GM19193 (cell line): ENCODE results near the gene ZCCHC4.

Source experiments
- POLR2A ChIP-seq: IDR thresholded peaks from 4 replicates; pipeline ENCODE4 v1.6.1; 2011; ENCODE audit not compliant: insufficient read depth, insufficient read length; ENCODE audit errors: extremely low read depth

ZCCHC4 gene

DNA sequence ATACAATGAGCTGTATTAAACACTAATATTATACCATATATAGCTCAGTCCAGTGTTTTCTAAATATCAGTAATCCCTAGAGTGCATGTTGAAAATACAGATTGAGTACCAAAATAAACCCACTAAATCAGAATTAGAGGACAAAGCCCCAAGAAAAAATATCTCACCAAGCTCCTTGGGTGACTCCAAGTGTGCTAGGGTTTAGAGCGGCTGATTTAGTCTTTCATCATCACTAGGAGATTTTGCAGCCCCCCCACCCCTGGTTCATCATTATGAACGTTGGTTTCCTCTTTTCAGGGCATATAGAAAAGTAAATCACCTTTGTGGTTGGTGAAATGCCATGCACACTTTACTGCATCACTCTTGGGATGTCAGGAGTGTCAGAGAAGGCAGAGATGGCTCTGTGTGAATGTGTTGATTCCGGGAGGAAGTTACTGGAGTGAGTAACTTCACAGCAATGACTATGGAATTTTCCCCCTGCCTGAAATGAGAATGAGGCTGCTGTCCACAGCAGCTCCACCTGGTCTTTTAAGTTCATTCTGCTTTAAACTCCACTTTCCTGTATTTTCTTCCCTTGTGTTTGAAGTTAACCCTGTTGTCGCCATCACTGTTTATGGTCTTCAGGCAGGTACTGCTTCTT is 39.3 kb downstream of the ZCCHC4 start:
- TF ChIP-seq POLR2A, result no peak

- TF ChIP-seq POLR2A, result no peak
Measured at GRCh38 chr4:25356068-25356467, 43.5 kb downstream of the ZCCHC4 start.

GRCh38 chr4:25358515-25359275 is 46.1 kb downstream of the ZCCHC4 start:
- no peak for TF ChIP-seq POLR2A

DNA sequence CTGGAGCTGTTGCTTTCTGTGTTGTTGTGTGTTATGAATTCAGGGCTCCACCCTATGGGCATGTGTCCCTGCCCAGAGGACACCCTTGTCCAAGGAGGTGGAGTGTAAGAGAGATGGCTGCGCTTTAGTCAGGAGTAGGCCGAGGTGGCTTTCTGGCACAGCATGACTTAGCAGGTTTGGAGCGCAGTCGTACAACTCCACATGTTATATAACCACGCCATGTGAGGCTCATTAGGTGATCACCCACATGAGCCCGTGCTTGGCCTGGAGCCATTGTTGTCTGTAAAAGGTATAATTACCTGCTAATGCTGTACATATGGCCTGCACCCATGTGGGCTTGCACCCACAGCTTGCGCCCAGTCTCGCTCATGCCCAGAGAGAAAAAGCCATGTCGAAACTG is 48.7 kb downstream of the ZCCHC4 start:
- TF ChIP-seq POLR2A, result no peak

- TF ChIP-seq POLR2A, result no peak
Measured at GRCh38 chr4:25367004-25367621, 54.5 kb downstream of the ZCCHC4 start.

GRCh38 chr4:25367877-25368276 is 55.3 kb downstream of the ZCCHC4 start:
- no peak for TF ChIP-seq POLR2A

DNA sequence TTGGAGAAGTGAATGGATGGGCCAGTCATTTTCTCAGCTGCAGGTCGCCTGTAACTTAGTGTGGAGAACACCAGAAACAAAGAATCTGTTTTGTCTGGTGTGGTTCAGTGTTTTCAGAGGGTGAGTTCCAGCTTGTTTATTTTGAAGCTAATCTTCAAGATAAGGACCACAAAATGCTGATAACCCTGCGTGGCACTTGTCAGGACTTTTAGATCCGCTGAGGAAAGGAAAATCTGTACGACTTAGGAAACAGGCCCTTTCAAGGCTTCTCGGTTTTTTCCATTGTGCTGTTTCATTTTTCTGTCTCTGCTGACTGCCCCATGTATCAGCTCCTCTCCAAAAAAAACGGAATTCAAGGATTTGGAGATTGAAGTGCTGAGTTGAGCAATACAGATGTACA is 55.7 kb downstream of the ZCCHC4 start:
- no peak for TF ChIP-seq POLR2A

DNA sequence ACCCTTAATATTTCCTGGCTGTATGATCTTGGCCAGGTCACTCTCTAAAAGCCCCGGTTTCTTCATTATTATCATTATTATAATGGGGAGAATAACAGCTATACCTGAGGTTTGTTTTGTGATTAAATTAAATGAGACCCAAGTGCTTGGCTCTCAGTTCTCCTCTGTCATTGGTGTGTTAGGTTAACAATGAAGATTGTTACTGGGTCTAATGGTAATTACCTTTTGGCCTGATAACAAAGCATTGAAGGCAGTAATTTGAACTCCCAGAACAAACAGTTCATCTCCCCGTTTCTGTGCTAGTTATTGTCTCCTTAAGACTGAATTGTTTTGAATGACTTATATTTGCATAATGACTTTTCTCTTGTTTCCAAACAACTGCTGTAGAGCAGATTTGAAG is 57.7 kb downstream of the ZCCHC4 start:
- TF ChIP-seq POLR2A, result no peak

DNA sequence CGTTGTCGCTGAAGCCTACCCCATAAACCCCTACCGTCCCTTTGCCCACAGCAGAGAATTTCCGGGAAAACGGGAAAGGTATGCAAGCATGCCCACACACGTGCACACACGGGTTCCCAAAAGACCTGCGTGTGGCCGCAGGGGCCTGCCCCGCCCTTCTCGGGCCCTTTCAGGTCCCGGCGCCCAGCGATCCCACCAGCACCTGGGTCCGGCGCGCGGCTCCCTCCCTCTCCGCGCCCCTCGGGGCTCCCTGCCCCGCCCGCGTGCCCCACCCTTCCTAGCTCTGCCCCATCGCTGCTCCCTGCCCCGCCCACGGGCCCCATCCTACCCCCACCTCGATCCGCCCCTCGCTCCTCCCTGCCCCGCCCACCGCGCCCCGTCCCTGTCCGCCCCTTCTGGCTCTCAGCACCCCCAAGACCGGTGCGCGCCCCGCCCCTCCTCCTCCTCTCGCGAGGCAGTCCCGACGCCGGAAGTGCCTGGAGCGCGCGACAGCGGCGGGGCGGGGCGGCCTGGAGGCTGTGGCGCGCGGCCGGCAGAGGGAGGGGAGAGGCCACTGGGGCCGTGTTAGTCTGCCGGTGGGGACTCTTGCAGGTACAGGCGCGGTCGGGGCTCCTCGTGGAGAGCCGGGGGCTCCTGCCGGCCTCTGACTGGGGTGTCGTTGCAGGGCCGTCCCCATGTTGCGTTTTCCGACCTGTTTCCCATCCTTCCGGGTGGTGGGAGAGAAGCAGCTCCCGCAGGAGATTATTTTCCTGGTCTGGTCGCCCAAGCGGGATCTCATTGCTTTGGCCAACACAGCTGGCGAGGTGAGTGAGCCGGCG is 64.4 kb downstream of the ZCCHC4 start, which contains the start of gene ANAPC4:
ANAPC4 (plus strand) TSS at position 510 of the 818 bp plus-strand sequence; CDS start at position 675, 165 bp downstream.
- peak; percentile 94 for TF ChIP-seq POLR2A

DNA sequence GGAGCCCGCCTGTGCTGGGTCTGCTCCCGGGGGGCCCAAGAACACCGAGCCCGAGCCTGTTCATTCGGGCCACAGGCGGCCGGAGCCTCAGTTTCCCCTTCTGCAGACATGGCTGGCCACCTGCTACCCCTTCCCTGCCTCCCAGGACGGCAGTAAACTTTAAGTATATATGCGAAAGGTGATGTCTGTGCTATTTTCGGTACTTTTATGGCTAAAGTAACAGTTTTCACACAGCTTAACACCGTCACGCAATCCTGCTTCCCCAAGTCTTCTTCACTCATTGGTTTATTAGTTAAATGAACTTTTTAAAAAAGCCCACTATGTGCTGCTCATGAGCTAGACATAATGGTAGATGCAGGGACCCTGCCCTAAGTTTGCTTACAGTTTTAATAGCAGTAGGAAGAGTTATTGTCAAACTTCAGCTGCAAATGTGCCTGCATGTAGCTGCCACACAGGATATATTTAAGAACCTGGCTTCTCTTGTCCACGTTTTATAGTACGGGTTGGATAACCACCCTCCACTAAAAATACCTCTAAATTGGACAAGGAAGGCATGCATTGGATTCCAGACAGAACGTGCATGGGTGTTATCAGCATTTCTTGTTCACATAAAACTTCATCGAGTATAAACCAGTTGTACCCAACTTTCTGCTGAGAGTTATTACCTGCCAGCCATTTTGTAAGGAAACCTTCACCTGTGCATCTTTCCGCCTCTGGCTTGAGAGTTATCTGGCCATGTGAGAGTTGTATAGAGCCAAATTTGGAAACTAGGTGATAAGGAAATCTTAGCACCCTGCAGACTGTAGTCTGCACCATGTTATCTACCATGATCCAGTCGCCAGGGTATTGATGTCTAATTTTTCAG is 65.2 kb downstream of the ZCCHC4 start:
- TF ChIP-seq POLR2A, result no peak

GRCh38 chr4:25378437-25378743 is 65.8 kb downstream of the ZCCHC4 start:
- no peak for TF ChIP-seq POLR2A

DNA sequence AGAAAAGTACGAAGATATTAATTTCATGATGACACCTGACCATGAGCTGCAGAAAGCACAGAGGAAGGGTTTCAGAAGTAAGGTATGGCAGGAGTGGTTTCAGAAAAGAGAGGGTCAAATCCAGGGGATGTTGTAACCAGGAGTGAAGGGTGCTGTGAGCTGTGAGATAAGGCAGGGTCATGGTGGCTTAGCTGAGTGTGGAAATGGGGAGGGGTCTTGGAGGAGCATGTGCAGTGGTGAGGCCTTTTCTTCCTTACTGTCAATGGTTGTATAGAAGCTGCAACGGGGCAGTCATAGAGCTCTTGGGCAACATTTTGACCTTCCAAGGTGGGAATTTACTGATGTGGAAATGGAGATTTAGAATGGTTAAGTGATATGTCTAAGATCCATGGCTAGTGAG is 67.0 kb downstream of the ZCCHC4 start:
- TF ChIP-seq POLR2A, result no peak

DNA sequence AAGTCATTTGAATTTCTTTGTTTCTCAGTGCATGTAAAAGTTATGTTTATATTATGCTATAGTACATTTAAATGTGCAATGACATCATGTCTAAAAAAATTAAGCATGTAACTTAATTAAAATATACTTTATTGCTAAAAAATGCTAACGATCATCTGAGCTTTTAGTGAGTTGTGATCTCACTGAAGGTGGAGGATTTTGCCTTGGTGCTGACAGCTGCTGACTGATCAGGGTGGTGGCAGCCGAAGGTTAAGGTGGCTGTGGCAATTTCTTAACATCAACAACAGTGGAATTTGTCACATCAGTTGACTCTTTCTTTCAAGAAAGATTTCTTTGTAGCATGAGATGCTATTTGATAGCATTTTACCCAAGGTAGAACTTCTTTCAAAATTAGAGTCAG is 71.1 kb downstream of the ZCCHC4 start:
- no peak for TF ChIP-seq POLR2A

- TF ChIP-seq POLR2A, result no peak
Measured at GRCh38 chr4:25386926-25387325, 74.4 kb downstream of the ZCCHC4 start.
